PC-3 (cell line): Measurements from ENCODE around the gene HMCN1. TPM values are rescaled to one million over a fixed set of nuclear protein-coding genes. Genes with fewer than 3 reads are reported as not detected.
A peak's percentile ranks its signal among the peaks of the same experiment; 100 is the strongest.

Source experiments
- ATAC-seq: fragments of 200-7000 bp; cut with Tn5 transposase; 2 replicates; pipeline ENCODE4 v1.9.1; 2020; ENCODE audit warnings: mild to moderate bottlenecking, moderate library complexity
- BruUV-seq: library from RNA; stranded (reverse); fragments of 400-500 nt; replicated peaks from 2 replicates; lab custom pipeline; 2021; lab: Mats Ljungman, UMichigan
- CTCF ChIA-PET: fragments of 300-600 bp; sonication (Branson Sonifier 250); formaldehyde crosslinking; loops from one replicate; lab custom pipeline; 2022; ENCODE audit warnings: antibody characterized with exemption; lab: Charles Lee
- POLR2A ChIA-PET: fragments of 300-600 bp; sonication (Branson Sonifier 250); formaldehyde crosslinking; loops from one replicate; lab custom pipeline; 2022; ENCODE audit warnings: antibody characterized with exemption; ENCODE audit not compliant: unreplicated experiment; lab: Charles Lee
- DNase-seq: peaks from one replicate; pipeline ENCODE4 v3.0.0-alpha.2; 2015
- H2AFZ ChIP-seq: fragments of 300-600 bp; sonication (generic); 2 replicates; pipeline ENCODE4 v1.6.0; 2016; ENCODE audit warnings: antibody characterized with exemption, low read length
- H3F3A ChIP-seq: fragments of 300-600 bp; sonication (generic); one replicate; pipeline ENCODE4 v1.6.0; 2017; ENCODE audit warnings: antibody characterized with exemption, low read length, control low read depth, mild to moderate bottlenecking; ENCODE audit not compliant: unreplicated experiment
- H3K27ac ChIP-seq: fragments of 300-600 bp; sonication (generic); 2 replicates; pipeline ENCODE4 v1.5.1; 2016; ENCODE audit warnings: mild to moderate bottlenecking, low read length
- H3K27me3 ChIP-seq: fragments of 300-600 bp; sonication (generic); 2 replicates; pipeline ENCODE4 v1.6.1; 2016; ENCODE audit warnings: low read length, mixed read lengths
- H3K36me3 ChIP-seq: fragments of 300-600 bp; sonication (generic); 2 replicates; pipeline ENCODE4 v1.6.1; 2016; ENCODE audit warnings: low read depth, mixed run types, low read length, mixed read lengths
- H3K4me1 ChIP-seq: fragments of 300-600 bp; sonication (generic); 2 replicates; pipeline ENCODE4 v1.5.1; 2016; ENCODE audit warnings: low read length; ENCODE audit not compliant: insufficient read depth
- H3K4me2 ChIP-seq: fragments of 300-600 bp; sonication (generic); 2 replicates; pipeline ENCODE4 v1.6.0; 2016; ENCODE audit warnings: low read length
- H3K4me3 ChIP-seq: fragments of 300-600 bp; sonication (generic); 2 replicates; pipeline ENCODE4 v1.5.1; 2016; ENCODE audit warnings: mild to moderate bottlenecking, low read length, mixed read lengths
- H3K79me2 ChIP-seq: fragments of 300-600 bp; sonication (generic); 2 replicates; pipeline ENCODE4 v1.6.1; 2017; ENCODE audit warnings: low read length, mixed read lengths
- H3K9ac ChIP-seq: fragments of 300-600 bp; sonication (generic); 2 replicates; pipeline ENCODE4 v1.6.0; 2016; ENCODE audit warnings: mild to moderate bottlenecking, low read length
- H3K9me2 ChIP-seq: fragments of 300-600 bp; sonication (generic); replicated peaks from 2 replicates; pipeline ENCODE4 v1.6.1; 2016; ENCODE audit warnings: mixed run types, low read length, mixed read lengths
- H3K9me3 ChIP-seq: fragments of 300-600 bp; sonication (generic); 2 replicates; pipeline ENCODE4 v1.6.1; 2016; ENCODE audit warnings: low read length, mixed read lengths
- H4K20me1 ChIP-seq: fragments of 300-600 bp; sonication (generic); 2 replicates; pipeline ENCODE4 v1.6.1; 2016; ENCODE audit warnings: low read length, mixed read lengths
- EZH2 ChIP-seq: fragments of 300-600 bp; sonication (generic); IDR thresholded peaks from one replicate; pipeline ENCODE4 v1.6.1; 2017; ENCODE audit warnings: antibody characterized with exemption, mild to moderate bottlenecking, low read length; ENCODE audit not compliant: unreplicated experiment
- EZH2phosphoT487 ChIP-seq: fragments of 300-600 bp; sonication (generic); IDR thresholded peaks from 2 replicates; pipeline ENCODE4 v1.6.1; 2018; ENCODE audit warnings: mild to moderate bottlenecking, antibody characterized with exemption, low read length, borderline replicate concordance
- intact Hi-C: fragments of 100-400 bp; cut with micrococcal nuclease; formaldehyde crosslinking; loops from 2 replicates; pipeline ENCODE4 v1.9.0; 2023
- total RNA-seq: library from RNA; depleted of rRNA; stranded (reverse); fragments of >200 nt; gene quantifications from 2 replicates; pipeline ENCODE4 v1.2.3, GENCODE V29; 2014
- TF ChIP-seq, protein P1 (sequence below): fragments of 300-600 bp; sonication (generic); conservative IDR thresholded peaks from 2 replicates; pipeline ENCODE4 v1.5.1; 2017; ENCODE audit warnings: antibody characterized with exemption, low read depth, mild to moderate bottlenecking, low read length

HMCN1 gene
- total RNA-seq, 1 experiment from 2014 or later = 0.66 TPM

- DNase-seq = no peak
- H3K4me3 ChIP-seq = peak overlapping the region; percentile 80
These were observed 1.5 kb downstream of the HMCN1 start for GRCh38 chr1:185735701-185736064.

GRCh38 chr1:185739967-185740366, 5.8 kb downstream of the HMCN1 start:
- no peak for DNase-seq
- Histone ChIP-seq H3K9me3 (no peaks in the 10 kb centered on the region), H2AFZ (no peak overlapping the region), H3K9ac (no peak overlapping the region), H3K9me2 (no peaks in the 10 kb centered on the region), H3K79me2 (no peaks in the 10 kb centered on the region), H4K20me1 (no peaks in the 10 kb centered on the region), H3K4me2 (no peak overlapping the region), H3K27me3 (no peaks in the 10 kb centered on the region), H3K4me3 (no peak overlapping the region), H3F3A (no peaks in the 10 kb centered on the region), H3K27ac (no peak overlapping the region), H3K4me1 (peaks cover 10% of the 10 kb centered on the region; the same call in 1 of the 2 replicates), H3K36me3 (no peaks in the 10 kb centered on the region)
- ATAC-seq = no peak
- intact Hi-C loops = no loop called here
- POLR2A ChIA-PET = no interaction called here
- CTCF ChIA-PET = no interaction called here
- no TSS peak for BruUV-seq
- TF ChIP-seq EZH2 (no peak), EZH2phosphoT487 (no peak)
- TF ChIP-seq, protein P1, sequence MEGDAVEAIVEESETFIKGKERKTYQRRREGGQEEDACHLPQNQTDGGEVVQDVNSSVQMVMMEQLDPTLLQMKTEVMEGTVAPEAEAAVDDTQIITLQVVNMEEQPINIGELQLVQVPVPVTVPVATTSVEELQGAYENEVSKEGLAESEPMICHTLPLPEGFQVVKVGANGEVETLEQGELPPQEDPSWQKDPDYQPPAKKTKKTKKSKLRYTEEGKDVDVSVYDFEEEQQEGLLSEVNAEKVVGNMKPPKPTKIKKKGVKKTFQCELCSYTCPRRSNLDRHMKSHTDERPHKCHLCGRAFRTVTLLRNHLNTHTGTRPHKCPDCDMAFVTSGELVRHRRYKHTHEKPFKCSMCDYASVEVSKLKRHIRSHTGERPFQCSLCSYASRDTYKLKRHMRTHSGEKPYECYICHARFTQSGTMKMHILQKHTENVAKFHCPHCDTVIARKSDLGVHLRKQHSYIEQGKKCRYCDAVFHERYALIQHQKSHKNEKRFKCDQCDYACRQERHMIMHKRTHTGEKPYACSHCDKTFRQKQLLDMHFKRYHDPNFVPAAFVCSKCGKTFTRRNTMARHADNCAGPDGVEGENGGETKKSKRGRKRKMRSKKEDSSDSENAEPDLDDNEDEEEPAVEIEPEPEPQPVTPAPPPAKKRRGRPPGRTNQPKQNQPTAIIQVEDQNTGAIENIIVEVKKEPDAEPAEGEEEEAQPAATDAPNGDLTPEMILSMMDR = no peak

More at GRCh38 chr1:185735701-185736064, 1.5 kb downstream of the HMCN1 start:
- H3K27me3 ChIP-seq = no peaks in the 10 kb centered on the region
- H3K27ac ChIP-seq = no peak overlapping the region
- peaks cover 13% of the 10 kb centered on the region; the same call in 1 of the 2 replicates for H3K4me1 ChIP-seq
- no peaks in the 10 kb centered on the region for H3K79me2 ChIP-seq
- peak overlapping the region; percentile 8; the same call in 1 of the 2 replicates for H3K9ac ChIP-seq
- H3F3A ChIP-seq = no peaks in the 10 kb centered on the region
- CTCF ChIA-PET = no interaction called here
- H3K9me3 ChIP-seq = no peaks in the 10 kb centered on the region
- no TSS peak for BruUV-seq
- intact Hi-C loops = no loop called here
- peak overlapping the region; percentile 96 for H2AFZ ChIP-seq
- TF ChIP-seq EZH2 = no peak
- TF ChIP-seq, protein P1 = no peak
- no peak for TF ChIP-seq EZH2phosphoT487
- H3K4me2 ChIP-seq = peak overlapping the region; percentile 88
- no peaks in the 10 kb centered on the region for H3K36me3 ChIP-seq
- POLR2A ChIA-PET = no interaction called here
- H4K20me1 ChIP-seq = no peaks in the 10 kb centered on the region
- H3K9me2 ChIP-seq = no peaks in the 10 kb centered on the region
- peak; percentile 11; the same call in 1 of the 2 replicates for ATAC-seq

DNA sequence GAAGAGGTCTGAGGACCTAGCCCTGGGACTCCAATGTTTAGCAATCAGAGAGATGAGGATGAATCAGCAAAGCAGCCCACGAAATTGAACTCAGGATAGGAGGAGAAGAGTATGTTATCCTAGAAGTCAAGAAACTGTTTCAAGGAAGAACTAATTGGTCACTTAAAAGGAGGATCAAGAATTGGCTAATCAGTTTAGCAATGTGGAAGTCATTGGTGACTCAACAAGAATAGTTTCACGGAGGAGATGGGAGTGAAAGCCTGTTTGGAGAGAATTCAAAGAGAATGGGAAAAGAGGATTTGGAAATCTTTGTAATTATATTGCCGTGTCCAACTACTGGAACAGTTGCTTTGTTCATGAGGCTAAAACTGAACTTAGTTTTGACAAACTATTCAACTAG, 7.4 kb downstream of the HMCN1 start:
- H3K4me3 ChIP-seq = no peak overlapping the region
- H3K36me3 ChIP-seq = no peaks in the 10 kb centered on the region
- H3K9me3 ChIP-seq = no peaks in the 10 kb centered on the region
- DNase-seq (no peak), ATAC-seq (no peak)
- H3K27me3 ChIP-seq = no peaks in the 10 kb centered on the region
- ChIA-PET POLR2A (no interaction called here), CTCF (no interaction called here)
- H3K4me2 ChIP-seq = no peak overlapping the region
- TF ChIP-seq EZH2phosphoT487 = no peak
- TF ChIP-seq, protein P1 = no peak
- no peaks in the 10 kb centered on the region for H3K4me1 ChIP-seq
- no peaks in the 10 kb centered on the region for H4K20me1 ChIP-seq
- no peaks in the 10 kb centered on the region for H3K79me2 ChIP-seq
- no peak overlapping the region for H3K27ac ChIP-seq
- H3K9me2 ChIP-seq = no peaks in the 10 kb centered on the region
- no peak overlapping the region for H2AFZ ChIP-seq
- no peak overlapping the region for H3K9ac ChIP-seq
- H3F3A ChIP-seq = no peaks in the 10 kb centered on the region
- BruUV-seq = no TSS peak
- intact Hi-C loops = no loop called here
